KMS-11 (cell line): ENCODE data around the gene ABHD17C.
"Not testable (repeated sequence)": the region's sequence is repeated elsewhere in the genome, so short reads cannot be mapped to it uniquely, and the experiment has no call there.

Experiments used
- H2AFZ ChIP-seq: fragments of 200-600 bp; sonication (generic); 2 replicates; pipeline ENCODE4 v1.6.1; 2016; ENCODE audit warnings: antibody characterized with exemption, mixed run types, low read depth
- H3K27ac ChIP-seq: fragments of 200-600 bp; sonication (generic); 2 replicates; pipeline ENCODE4 v1.6.1; 2016; ENCODE audit warnings: mild to moderate bottlenecking, mixed run types
- H3K27me3 ChIP-seq: fragments of 200-600 bp; sonication (generic); 2 replicates; pipeline ENCODE4 v1.6.1; 2017; ENCODE audit warnings: mild to moderate bottlenecking, low read depth, mixed run types, moderate library complexity; ENCODE audit not compliant: insufficient read depth
- H3K36me3 ChIP-seq: fragments of 200-600 bp; sonication (generic); 2 replicates; pipeline ENCODE4 v1.6.1; 2017; ENCODE audit warnings: mild to moderate bottlenecking, mixed run types; ENCODE audit not compliant: insufficient read depth
- H3K4me1 ChIP-seq: fragments of 200-600 bp; sonication (generic); 2 replicates; pipeline ENCODE4 v1.6.1; 2016; ENCODE audit warnings: mild to moderate bottlenecking, low read depth, mixed run types; ENCODE audit not compliant: poor library complexity, severe bottlenecking
- H3K4me2 ChIP-seq: fragments of 200-600 bp; sonication (generic); 2 replicates; pipeline ENCODE4 v1.7.0; 2016; ENCODE audit warnings: mild to moderate bottlenecking, mixed run types
- H3K4me3 ChIP-seq: fragments of 200-600 bp; sonication (generic); IDR thresholded peaks from 2 replicates; pipeline ENCODE4 v1.6.1; 2017; ENCODE audit warnings: low read depth, low read length, mixed read lengths; ENCODE audit not compliant: insufficient read depth
- H3K79me2 ChIP-seq: fragments of 200-600 bp; sonication (generic); 2 replicates; pipeline ENCODE4 v1.6.1; 2016; ENCODE audit warnings: low read depth, mixed run types; ENCODE audit not compliant: insufficient read depth
- H3K9ac ChIP-seq: fragments of 200-600 bp; sonication (generic); 2 replicates; pipeline ENCODE4 v1.6.1; 2016; ENCODE audit warnings: mild to moderate bottlenecking, mixed run types
- H4K20me1 ChIP-seq: fragments of 200-600 bp; sonication (generic); 2 replicates; pipeline ENCODE4 v1.6.1; 2016; ENCODE audit warnings: mild to moderate bottlenecking, mixed run types; ENCODE audit not compliant: insufficient read depth
- TF ChIP-seq, protein P1 (sequence below): fragments of 200-600 bp; sonication (generic); conservative IDR thresholded peaks from 2 replicates; pipeline ENCODE4 v1.6.1; 2017; ENCODE audit warnings: low read depth, mild to moderate bottlenecking, antibody characterized with exemption, low read length, moderate library complexity, mixed read lengths

Gene ABHD17C

DNA sequence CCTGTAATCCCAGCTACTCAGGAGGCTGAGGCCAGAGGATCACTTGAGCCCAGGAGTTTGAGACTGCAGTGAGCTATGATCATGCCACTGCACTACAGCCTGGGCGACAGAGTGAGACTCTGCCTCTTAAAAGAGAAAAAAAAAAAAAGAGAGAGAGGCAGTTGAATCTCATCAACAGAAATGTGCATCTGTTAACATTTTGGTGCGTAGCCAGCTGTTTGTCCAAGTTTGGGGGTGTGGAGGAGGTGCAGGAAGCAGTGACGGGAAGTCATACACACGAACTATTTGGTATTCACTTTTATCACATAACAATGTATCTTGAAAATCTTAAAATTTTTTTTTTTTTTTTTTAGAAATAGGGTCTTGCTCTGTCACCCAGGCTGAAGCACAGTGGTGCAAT, 65.8 kb downstream of the ABHD17C start:
- H3K36me3 ChIP-seq: no peaks in the 10 kb centered on the region
- H3K79me2 ChIP-seq: no peaks in the 10 kb centered on the region
- H3K27me3 ChIP-seq: no peaks in the 10 kb centered on the region
- TF ChIP-seq, protein P1, sequence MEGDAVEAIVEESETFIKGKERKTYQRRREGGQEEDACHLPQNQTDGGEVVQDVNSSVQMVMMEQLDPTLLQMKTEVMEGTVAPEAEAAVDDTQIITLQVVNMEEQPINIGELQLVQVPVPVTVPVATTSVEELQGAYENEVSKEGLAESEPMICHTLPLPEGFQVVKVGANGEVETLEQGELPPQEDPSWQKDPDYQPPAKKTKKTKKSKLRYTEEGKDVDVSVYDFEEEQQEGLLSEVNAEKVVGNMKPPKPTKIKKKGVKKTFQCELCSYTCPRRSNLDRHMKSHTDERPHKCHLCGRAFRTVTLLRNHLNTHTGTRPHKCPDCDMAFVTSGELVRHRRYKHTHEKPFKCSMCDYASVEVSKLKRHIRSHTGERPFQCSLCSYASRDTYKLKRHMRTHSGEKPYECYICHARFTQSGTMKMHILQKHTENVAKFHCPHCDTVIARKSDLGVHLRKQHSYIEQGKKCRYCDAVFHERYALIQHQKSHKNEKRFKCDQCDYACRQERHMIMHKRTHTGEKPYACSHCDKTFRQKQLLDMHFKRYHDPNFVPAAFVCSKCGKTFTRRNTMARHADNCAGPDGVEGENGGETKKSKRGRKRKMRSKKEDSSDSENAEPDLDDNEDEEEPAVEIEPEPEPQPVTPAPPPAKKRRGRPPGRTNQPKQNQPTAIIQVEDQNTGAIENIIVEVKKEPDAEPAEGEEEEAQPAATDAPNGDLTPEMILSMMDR: no peak
- H3K9ac ChIP-seq: no peak overlapping the region
- no peaks in the 10 kb centered on the region for H4K20me1 ChIP-seq
- H3K4me2 ChIP-seq: no peak overlapping the region
- no peak overlapping the region for H2AFZ ChIP-seq
- H3K27ac ChIP-seq: no peak overlapping the region
- H3K4me1 ChIP-seq: no peaks in the 10 kb centered on the region
- H3K4me3 ChIP-seq: no peak overlapping the region

DNA sequence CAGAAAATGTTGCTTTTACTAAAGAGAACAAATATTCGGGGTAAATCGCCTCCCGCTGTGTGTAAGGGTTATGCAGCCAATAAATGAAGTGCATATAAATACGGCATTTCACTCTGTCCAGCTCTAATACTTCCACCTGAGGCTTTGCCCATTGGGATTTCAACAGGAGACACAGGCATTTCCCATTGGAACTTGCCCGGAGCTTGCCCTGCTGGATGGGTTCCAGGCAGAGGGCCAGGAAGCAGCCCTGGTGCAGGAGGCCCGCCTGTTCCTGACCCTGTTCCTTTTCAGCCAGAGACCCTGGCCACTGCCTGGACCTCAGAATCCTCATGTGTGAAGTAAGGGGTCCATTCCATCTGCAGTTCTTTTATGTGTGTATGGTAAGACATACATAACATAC, 66.6 kb downstream of the ABHD17C start:
- no peak overlapping the region for H3K4me3 ChIP-seq
- no peaks in the 10 kb centered on the region for H3K79me2 ChIP-seq
- no peak overlapping the region for H3K4me2 ChIP-seq
- no peak overlapping the region for H3K9ac ChIP-seq
- H3K27ac ChIP-seq: no peak overlapping the region
- no peaks in the 10 kb centered on the region for H3K27me3 ChIP-seq
- no peak overlapping the region for H2AFZ ChIP-seq
- H3K36me3 ChIP-seq: no peaks in the 10 kb centered on the region
- no peaks in the 10 kb centered on the region for H4K20me1 ChIP-seq
- TF ChIP-seq, protein P1: no peak
- no peaks in the 10 kb centered on the region for H3K4me1 ChIP-seq

DNA sequence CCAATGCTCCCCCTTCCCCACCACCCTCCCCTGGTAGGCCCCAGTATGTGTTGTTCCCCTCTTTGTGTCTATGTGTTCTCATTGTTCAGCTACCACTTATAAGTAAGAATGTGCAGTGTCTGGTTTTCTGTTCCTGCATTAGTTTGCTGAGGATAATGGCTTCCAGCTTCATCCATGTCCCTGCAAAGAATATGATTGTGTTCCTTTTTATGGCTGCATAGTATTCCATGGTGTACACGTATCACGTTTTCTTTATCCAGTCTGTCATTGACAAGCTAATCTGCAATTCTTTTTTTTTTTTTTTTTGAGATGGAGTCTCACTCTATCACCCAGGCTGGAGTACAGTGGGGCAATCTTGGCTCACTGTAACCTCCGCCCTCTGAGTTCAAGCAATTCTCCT, 68.1 kb downstream of the ABHD17C start:
- not testable (repeated sequence) for H3K4me1 ChIP-seq, H3K27me3 ChIP-seq, H3K9ac ChIP-seq, H4K20me1 ChIP-seq, H3K4me2 ChIP-seq, H3K4me3 ChIP-seq, H3K36me3 ChIP-seq, H2AFZ ChIP-seq, H3K27ac ChIP-seq, H3K79me2 ChIP-seq

DNA sequence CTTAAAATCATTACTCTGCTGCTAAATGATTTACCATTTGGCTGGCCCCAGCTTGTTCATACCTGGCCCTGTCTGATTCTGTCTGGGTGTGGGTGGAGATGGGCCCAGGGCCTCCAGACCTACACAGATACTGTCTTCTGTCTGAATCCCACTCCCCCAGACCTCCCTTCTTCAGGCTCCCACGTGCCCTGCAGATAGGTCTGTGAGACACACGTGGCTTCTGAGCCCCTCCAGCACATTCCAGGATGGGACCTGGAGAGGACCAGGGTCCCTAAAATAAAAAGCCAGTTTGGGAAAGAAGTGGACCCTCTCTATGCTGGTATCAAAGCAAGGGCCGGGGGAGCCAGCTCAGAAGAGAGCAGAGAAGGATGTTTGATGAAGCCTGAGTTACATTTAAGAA, 69.4 kb downstream of the ABHD17C start:
- no peak overlapping the region for H3K4me2 ChIP-seq
- no peaks in the 10 kb centered on the region for H4K20me1 ChIP-seq
- H3K27ac ChIP-seq: no peak overlapping the region
- H2AFZ ChIP-seq: no peak overlapping the region
- H3K79me2 ChIP-seq: no peaks in the 10 kb centered on the region
- H3K27me3 ChIP-seq: no peaks in the 10 kb centered on the region
- TF ChIP-seq, protein P1: no peak
- H3K36me3 ChIP-seq: no peaks in the 10 kb centered on the region
- H3K4me1 ChIP-seq: no peaks in the 10 kb centered on the region
- H3K4me3 ChIP-seq: no peak overlapping the region
- no peak overlapping the region for H3K9ac ChIP-seq

DNA sequence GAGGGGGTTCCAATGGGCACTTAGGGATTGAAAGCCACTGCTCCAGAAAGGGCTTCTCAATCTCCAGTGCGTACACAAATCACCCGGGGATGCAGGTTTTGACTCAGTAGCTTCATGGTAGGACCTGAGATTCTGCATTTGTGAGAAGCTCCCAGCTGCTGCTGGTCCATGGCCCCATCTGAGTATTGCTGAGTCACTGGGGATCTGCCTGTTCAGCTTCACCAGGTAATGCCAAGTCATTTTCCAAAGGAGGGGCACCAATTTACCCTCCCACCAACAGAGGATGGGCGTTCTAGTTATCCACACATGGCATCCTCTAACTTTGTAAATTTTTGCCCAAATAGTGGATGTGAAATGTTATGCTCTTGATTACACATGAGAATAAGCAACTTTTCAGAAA, 71.2 kb downstream of the ABHD17C start:
- TF ChIP-seq, protein P1: no peak
- no peaks in the 10 kb centered on the region for H3K79me2 ChIP-seq
- H4K20me1 ChIP-seq: no peaks in the 10 kb centered on the region
- no peaks in the 10 kb centered on the region for H3K27me3 ChIP-seq
- H2AFZ ChIP-seq: no peak overlapping the region
- no peak overlapping the region for H3K4me3 ChIP-seq
- no peaks in the 10 kb centered on the region for H3K4me1 ChIP-seq
- H3K27ac ChIP-seq: no peak overlapping the region
- H3K9ac ChIP-seq: no peak overlapping the region
- H3K36me3 ChIP-seq: no peaks in the 10 kb centered on the region
- H3K4me2 ChIP-seq: no peak overlapping the region
